ENCODE data around the gene PARP12.
A peak's percentile ranks its signal among the peaks of the same experiment; 100 is the strongest.
"Not testable (repeated sequence)": the region's sequence is repeated elsewhere in the genome, so short reads cannot be mapped to it uniquely, and the experiment has no call there.

Gene PARP12, protein sequence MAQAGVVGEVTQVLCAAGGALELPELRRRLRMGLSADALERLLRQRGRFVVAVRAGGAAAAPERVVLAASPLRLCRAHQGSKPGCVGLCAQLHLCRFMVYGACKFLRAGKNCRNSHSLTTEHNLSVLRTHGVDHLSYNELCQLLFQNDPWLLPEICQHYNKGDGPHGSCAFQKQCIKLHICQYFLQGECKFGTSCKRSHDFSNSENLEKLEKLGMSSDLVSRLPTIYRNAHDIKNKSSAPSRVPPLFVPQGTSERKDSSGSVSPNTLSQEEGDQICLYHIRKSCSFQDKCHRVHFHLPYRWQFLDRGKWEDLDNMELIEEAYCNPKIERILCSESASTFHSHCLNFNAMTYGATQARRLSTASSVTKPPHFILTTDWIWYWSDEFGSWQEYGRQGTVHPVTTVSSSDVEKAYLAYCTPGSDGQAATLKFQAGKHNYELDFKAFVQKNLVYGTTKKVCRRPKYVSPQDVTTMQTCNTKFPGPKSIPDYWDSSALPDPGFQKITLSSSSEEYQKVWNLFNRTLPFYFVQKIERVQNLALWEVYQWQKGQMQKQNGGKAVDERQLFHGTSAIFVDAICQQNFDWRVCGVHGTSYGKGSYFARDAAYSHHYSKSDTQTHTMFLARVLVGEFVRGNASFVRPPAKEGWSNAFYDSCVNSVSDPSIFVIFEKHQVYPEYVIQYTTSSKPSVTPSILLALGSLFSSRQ

GRCh38 chr7:140062528-140063299 lies at the start of gene PARP12:
TSS of gene PARP12 (minus strand) at chr7:140062951. CDS start at chr7:140062847, 104 bp downstream.
- peak; percentile 92 for DNase-seq

DNA sequence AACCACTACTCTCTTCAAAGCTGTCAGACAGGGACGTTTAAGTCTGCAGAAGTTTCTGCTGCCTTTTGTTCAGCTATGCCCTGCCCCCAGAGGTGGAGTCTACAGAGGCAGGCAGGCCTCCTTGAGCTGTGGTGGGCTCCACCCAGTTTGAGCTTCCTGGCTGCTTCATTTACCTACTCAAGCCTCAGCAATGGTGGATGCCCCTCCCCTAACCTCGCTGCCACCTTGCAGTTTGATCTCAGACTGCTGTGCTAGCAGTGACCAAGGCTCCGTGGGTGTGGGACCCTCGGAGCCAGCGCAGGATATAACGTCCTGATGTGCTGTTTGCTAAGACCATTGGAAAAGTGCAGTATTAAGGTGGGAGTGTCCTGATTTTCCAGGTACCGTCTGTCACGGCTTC lies 46.0 kb upstream of the PARP12 start:
- not testable (repeated sequence) for DNase-seq

- no peak for DNase-seq
These were observed 33.7 kb upstream of the PARP12 start for GRCh38 chr7:140096459-140096858.

DNA sequence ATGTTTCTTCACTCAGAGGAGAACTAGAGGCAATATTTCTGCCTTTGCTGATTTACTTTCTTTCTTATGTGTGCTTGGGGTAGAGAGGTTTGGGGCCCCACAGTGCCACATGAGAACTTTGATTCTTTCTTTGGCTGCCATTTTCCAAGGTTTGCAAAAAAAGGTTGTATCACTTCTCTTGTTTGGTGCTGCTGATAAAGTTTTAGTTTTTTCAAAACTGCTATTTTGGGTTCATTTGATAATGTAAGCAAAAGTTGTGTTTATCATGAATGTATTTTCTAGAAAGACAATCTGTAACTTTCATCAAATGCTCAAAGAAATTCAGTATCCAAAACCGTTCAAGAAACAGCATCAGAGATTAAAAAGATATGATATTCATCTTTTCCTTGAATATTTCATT lies 30.6 kb upstream of the PARP12 start:
- DNase-seq = no peak

GRCh38 chr7:140085447-140085846 lies 22.7 kb upstream of the PARP12 start:
- no peak for DNase-seq

- peak; percentile 44 for DNase-seq
These were observed 22.2 kb upstream of the PARP12 start for GRCh38 chr7:140084972-140085371.

DNA sequence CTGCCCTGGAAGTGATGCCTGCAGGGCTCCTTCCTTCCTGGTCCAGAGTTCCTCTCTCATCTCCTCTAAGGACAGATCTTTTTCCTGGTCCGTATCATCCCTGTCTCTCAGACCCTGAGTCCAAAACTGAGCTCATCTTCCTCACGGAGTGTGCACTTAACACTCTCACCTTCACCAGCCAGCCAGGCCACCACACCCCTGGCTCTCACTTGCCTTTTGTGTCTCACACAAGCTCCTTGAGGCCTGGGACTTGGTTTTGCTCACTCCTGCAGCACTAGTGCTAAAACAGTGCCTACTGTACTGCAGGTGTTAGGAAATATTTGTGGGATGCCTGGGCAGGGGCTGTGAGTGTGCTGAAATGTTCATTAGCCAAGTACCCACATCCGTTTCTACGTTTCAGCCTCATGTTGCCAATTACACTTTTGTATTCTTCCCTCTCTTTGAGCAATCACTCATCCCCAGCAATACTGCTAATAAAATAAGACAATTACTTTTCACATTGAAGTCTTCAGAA lies 21.4 kb upstream of the PARP12 start:
- DNase-seq = no peak

DNA sequence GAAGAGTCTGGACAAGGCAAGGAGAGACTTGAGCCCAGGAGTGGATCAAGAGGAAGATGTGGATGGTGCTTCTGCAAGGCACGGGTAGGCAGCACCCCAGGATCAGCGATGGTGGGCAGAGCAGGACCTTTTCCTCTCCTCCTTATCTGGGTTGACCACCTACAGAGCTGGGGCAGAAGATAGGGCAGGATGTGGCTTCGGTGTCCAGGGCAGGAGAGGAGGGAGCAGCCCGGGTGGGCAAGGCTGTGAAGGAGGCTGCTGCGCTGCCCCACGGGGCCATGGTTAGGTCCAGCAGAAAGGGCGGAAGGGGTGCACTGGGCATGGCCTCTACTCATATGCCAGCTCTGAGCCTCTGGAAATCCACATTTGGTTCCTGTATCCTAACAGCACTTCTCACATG lies 20.0 kb upstream of the PARP12 start:
- DNase-seq = no peak

- no peak for DNase-seq
These were observed 19.1 kb upstream of the PARP12 start for GRCh38 chr7:140081774-140082425.

DNA sequence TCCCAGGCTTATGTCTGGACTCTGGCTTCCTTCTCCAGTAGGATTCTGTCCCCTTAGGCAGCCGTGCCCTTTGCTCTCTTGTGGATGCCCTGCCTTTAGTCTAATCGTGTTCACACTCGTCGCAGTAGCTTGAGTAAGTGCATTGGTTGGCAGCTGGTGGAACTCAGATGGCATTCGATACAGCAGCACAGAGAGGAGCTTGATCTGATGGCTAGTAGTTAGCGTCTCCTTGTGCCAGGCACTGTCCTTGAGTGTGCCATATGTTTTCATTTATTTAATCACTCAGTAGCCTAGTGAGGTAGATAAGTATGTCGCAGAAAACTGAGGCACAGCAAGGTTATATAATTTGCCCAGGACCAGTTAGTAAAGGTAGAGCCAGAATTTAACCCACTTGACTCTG lies 18.2 kb upstream of the PARP12 start:
- no peak for DNase-seq

DNA sequence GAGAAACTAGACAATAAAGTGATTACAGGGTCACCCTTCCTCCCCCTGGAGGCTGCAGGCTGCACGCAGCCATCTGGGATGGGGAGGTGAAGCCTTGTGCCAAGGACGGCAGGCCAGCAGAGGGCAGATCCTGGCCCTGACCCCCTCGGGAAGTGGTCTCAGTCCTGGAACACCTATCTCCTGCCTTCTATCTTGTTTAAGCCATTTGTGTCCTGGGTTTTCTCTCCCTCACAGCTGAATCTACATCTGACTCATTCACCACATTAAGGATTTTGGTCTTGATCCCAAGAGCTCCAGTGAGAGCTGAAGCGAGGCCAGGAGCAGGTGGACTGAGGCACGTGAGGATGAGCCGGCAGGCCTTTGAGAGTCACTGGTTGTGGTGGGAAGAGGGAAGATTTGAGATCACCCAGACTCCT lies 16.4 kb upstream of the PARP12 start:
- DNase-seq = no peak

GRCh38 chr7:140078392-140078791 lies 15.6 kb upstream of the PARP12 start:
- DNase-seq = no peak

DNA sequence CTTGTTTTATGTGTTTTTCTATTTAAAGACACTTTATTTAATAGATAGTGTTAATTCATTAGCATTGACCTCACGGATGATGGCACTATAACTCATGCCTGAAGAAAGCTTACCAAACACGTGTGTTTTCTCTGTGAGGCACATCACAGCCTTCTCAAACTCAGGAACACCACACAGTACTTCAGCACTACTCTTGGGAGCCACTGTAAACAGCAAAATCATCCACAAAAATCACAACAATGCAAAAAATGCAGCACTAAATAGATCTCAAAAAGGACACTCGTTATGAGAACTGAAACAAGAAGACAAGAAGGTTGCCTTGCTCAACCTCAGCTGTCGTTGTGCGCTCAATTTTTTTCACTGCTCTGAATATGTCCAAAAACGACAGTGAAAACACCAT lies 12.0 kb upstream of the PARP12 start:
- no peak for DNase-seq

DNA sequence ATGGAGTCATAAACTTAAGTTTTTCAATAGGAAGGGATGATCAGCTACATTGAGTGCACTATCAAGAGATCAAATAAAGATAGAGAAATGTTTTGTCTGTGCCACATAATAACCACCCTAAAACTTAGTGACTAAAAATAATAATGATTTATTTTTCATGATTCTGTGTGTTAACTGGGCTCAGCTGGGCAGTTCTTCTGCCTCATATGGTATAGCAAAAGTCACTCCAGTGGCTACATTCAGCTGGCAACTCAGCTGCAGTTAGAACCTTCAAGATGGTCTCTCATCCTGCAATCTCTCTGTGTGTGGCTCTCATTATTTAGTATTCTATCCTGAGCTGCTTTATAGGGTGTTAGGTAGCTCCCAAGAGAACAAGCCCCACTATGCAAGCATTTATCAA lies 7.8 kb upstream of the PARP12 start:
- no peak for DNase-seq

- no peak for DNase-seq
These were observed 6.7 kb upstream of the PARP12 start for GRCh38 chr7:140069298-140069949.

GRCh38 chr7:140068033-140068432 lies 5.3 kb upstream of the PARP12 start:
- DNase-seq = no peak

GRCh38 chr7:140067052-140067451 lies 4.3 kb upstream of the PARP12 start:
- DNase-seq = no peak

DNA sequence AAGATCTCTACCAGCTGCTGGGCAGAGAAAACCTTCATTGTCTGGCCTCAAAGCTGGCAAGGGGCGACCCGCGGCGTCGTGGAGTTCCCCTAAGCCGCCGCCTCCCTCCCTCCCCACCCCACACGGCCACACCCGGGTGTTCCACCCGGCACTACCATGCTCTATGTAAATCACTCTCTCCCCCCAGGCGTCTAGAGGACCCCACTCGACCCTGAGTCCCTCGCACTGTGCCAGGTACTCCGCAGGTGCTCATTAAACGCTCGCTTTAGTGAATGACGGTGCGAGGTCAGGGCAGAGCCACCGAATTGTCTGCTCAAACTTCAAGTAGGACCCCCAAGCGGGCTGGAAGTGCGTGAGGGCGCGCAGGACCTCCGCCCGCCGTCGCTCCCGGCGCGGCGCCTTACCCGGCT lies 628 bp downstream of the PARP12 start:
- DNase-seq = peak; percentile 45

DNA sequence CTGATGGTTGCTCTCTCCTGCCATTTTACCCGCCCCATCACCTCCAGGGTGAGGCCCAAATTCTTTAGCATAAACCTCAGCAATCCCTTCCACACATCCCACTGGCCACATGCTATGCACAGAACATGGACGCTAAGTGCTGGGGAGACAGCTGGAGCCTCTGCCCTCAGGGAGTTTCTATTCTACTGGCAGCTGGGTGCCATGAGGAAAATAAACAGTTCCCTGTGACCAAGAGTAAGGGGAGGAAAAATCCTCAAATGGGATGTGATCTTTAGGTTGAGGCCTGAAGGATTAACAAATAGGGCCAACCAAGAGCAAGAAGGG lies 1.2 kb downstream of the PARP12 start:
- no peak for DNase-seq

GRCh38 chr7:140060788-140061606 lies 1.8 kb downstream of the PARP12 start:
- no peak for DNase-seq

DNA sequence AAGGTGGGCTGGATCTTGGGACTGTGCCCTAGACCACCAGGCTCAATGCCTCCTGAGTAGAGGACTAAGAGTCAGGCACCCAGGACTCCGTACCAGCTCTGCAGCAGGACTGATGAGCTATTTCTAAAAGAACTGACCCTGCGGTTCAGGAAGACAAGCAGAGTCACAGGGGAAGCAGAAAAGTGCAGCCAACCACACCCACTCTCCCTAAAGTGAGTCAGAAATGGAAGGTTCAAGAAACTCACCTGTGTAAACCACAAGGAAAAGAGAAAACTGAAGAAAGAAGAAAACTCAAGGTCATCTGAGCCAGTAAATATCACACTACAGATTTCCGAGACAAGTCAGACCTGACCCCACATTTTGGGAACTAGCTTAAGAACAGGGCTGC lies 2.5 kb downstream of the PARP12 start:
- no peak for DNase-seq
